Lung (tissue), 12 donors: ENCODE results near the gene CCR1. TPM values are rescaled to one million over a fixed set of nuclear protein-coding genes. Genes with fewer than 3 reads are reported as not detected.
A peak's percentile ranks its signal among the peaks of the same experiment; 100 is the strongest.

Source experiments
- ATAC-seq: fragments of 200-7000 bp; cut with Tn5 transposase; one replicate; pipeline ENCODE4 v1.9.1; 2020; ENCODE audit warnings: moderate number of reproducible peaks; ENCODE audit not compliant: insufficient read depth, low FRiP score
- DNase-seq, 3 donors: peaks; one replicate each; pipeline ENCODE4 v3.0.0-alpha.2; 2013 to 2017
- H3K27ac ChIP-seq, 2 donors: one replicate each; pipeline ENCODE4 v1.5.1; 2013; ENCODE audit warnings: mild to moderate bottlenecking in 2 of 2, moderate library complexity in 2 of 2, control low read depth in 1 of 2, inconsistent platforms in 1 of 2, low read depth in 1 of 2, low read length in 1 of 2
- H3K27me3 ChIP-seq, 3 donors: one replicate each; pipeline ENCODE4 v1.5.1; 2013; ENCODE audit warnings: low read length in 2 of 3; ENCODE audit not compliant: control insufficient read depth in 3 of 3, insufficient read depth in 3 of 3
- H3K36me3 ChIP-seq, 4 donors: one replicate each; pipeline ENCODE4 v1.5.1; 2013; ENCODE audit warnings: low read length in 4 of 4, mild to moderate bottlenecking in 1 of 4, moderate library complexity in 1 of 4; ENCODE audit not compliant: control insufficient read depth in 4 of 4, insufficient read depth in 4 of 4
- H3K4me1 ChIP-seq, 5 donors: one replicate each; pipeline ENCODE4 v1.5.1; 2013; ENCODE audit warnings: low read length in 5 of 5, mild to moderate bottlenecking in 2 of 5, moderate library complexity in 1 of 5; ENCODE audit not compliant: control insufficient read depth in 5 of 5, insufficient read depth in 5 of 5
- H3K4me3 ChIP-seq: one replicate; pipeline ENCODE4 v1.5.1; 2013; ENCODE audit warnings: mild to moderate bottlenecking, control low read depth, moderate library complexity
- H3K9ac ChIP-seq, 2 donors: one replicate each; pipeline ENCODE4 v1.5.1; 2013; ENCODE audit warnings: low read length in 2 of 2, control low read depth in 1 of 2; ENCODE audit not compliant: insufficient read depth in 1 of 2
- H3K9me3 ChIP-seq, 4 donors: one replicate each; pipeline ENCODE4 v1.5.1; 2013; ENCODE audit warnings: low read length in 3 of 4, mild to moderate bottlenecking in 1 of 4, moderate library complexity in 1 of 4; ENCODE audit not compliant: control insufficient read depth in 4 of 4, insufficient read depth in 3 of 4
- WGBS, 2 donors: extraction: QIAGEN DNeasy Blood & Tissue Kit; methylation state at CpG; one replicate each; pipeline ENCODE4 v1.1.7; 2013; 5-methylcytosine and 5-hydroxymethylcytosine counted together
- polyA plus RNA-seq, 2 donors: library from polyadenylated mRNA; stranded (reverse); fragments of 200-250 nt; gene quantifications; one replicate each; pipeline ENCODE4 v1.2.1, GENCODE V29; 2013
- total RNA-seq, 2 donors: library from RNA; depleted of rRNA in 1 of 2; stranded (reverse); fragments of >200 nt in 1 of 2; gene quantifications; one replicate each; pipeline ENCODE4 v1.2.1, GENCODE V29; 2014 to 2021
- TF ChIP-seq, protein P1 (sequence below): IDR thresholded peaks from 2 replicates; pipeline ENCODE4 v1.5.1; 2012; ENCODE audit warnings: mild to moderate bottlenecking; ENCODE audit errors: control extremely low read depth, extremely low read depth
- donor health status: control.
- donor health status: control.
- donor health status: Bipolar disorder and iron deficiency.
- donor health status: healthy.
- donor health status: DM: yes; HTN: yes; CAD: no.

CCR1 gene
- total and polyA plus RNA-seq, 4 donors, result 9.7 to 95.2 (median 25.3) TPM

DNA sequence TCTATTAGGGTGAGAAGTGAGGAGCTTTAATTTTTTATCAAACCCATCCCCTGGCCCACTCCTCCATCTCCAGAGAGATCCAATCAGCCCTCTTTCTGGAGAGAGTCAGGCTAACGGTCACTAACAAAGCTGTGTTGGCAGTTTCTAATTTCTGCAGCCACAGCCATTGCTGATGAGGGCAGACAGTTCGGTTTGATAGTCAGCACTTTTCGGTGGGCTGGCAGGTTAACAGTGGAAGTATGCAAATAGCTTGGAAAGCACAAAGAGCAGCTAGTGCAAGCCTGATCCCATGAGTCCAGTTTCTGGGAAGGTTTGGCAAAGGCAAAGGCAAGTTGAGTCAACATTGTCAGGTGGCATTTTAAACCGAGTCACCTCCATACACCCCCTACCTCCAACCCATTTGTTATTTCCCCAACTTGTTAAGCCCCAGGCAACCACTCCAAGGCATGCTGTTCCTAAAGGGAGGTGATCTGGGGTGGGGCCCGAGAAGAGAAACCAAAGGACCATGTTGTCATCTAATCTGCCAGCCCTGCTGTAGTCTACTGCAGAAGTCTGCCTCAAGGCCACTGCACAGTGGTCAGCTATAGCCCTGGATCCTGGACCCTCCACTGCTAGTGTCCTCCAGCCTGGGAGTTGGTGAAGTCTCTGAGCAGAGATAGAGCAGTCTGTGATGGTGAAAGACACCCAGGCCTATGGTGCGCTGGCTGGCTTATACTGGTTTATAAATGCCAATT, 1.7 kb downstream of the CCR1 start:
- Histone ChIP-seq H3K9me3 (no peaks in the 10 kb centered on the region), H3K4me1 (peaks cover 0 to 23% (median 4%) of the 10 kb centered on the region in 5 donors), H3K9ac (no peak overlapping the region), H3K4me3 (no peak overlapping the region), H3K27ac (peak overlapping the region in 1 of 2 donors; percentile 67), H3K27me3 (no peaks in the 10 kb centered on the region), H3K36me3 (peaks cover 0 to 10% (median 0%) of the 10 kb centered on the region in 4 donors)
- peak in 1 of 3 donors; percentile 39 for DNase-seq
- 75 to 82% methylated on average over 6 of the region's 6 CpGs for WGBS, 2 donors
- TF ChIP-seq, protein P1, sequence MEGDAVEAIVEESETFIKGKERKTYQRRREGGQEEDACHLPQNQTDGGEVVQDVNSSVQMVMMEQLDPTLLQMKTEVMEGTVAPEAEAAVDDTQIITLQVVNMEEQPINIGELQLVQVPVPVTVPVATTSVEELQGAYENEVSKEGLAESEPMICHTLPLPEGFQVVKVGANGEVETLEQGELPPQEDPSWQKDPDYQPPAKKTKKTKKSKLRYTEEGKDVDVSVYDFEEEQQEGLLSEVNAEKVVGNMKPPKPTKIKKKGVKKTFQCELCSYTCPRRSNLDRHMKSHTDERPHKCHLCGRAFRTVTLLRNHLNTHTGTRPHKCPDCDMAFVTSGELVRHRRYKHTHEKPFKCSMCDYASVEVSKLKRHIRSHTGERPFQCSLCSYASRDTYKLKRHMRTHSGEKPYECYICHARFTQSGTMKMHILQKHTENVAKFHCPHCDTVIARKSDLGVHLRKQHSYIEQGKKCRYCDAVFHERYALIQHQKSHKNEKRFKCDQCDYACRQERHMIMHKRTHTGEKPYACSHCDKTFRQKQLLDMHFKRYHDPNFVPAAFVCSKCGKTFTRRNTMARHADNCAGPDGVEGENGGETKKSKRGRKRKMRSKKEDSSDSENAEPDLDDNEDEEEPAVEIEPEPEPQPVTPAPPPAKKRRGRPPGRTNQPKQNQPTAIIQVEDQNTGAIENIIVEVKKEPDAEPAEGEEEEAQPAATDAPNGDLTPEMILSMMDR, result no peak
- ATAC-seq, result no peak

DNA sequence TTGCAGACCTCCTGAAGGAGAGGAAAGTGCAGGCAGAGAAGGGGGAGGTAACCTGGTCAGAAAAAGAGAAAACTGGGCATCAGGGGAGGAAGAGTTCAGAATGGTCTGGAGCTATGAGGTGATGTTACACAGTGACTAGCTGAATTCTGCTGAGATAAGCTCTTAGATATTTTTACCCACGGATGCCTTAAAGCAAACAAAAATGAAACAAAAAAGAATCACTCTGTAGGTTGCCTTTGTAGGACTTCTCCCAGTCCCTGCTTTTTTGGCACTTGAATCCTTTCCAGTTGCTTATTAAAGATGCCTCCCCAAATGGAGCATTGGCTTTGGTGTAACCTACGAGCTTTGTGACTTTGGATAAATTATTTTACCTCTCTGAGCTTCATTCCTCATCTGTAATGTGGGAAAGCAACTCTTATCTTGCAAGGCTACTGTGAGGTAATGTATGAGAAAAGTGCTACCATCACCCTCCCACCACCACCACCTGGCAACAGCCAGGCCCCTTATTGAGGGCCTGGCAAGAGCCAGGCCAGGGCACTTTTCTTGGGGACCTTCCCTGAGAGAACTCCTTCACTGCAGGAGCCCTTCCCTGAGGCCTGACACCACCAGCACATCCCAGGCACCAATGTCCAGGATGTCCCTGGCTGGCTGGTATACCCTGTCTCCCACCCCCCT, 2.7 kb downstream of the CCR1 start:
- H3K36me3 ChIP-seq, result peaks cover 0 to 10% (median 0%) of the 10 kb centered on the region in 4 donors
- H3K9me3 ChIP-seq, result no peaks in the 10 kb centered on the region

DNA sequence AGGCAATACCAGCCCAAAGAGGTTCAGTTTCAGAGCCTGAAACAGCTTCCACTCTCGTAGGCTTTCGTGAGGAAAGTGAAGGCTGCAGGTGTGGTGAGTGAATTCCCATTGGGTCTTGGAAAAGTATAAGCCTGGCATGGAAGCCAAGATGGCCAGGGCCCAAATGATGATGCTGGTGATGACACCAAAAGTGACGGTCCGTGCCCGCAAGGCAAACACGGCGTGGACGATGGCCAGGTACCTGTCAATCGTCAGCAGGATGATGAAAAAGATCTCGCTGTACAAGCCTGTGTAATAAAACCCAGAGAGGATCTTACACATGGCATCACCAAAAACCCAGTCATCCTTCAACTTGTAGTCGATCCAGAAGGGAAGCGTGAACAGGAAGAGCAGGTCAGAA, 4.4 kb downstream of the CCR1 start:
- H3K27ac ChIP-seq, result no peak overlapping the region

More for the DNA sequence above, 2.7 kb downstream of the CCR1 start:
- Histone ChIP-seq H3K9ac (no peak overlapping the region), H3K4me1 (peaks cover 0 to 23% (median 4%) of the 10 kb centered on the region in 5 donors), H3K27me3 (no peaks in the 10 kb centered on the region), H3K4me3 (no peak overlapping the region), H3K27ac (no peak overlapping the region)
- TF ChIP-seq, protein P1, result no peak
- WGBS, 2 donors, result 60 to 84% methylated on average over 2 of the region's 2 CpGs
- no peak for ATAC-seq
- no peak for DNase-seq

More for the DNA sequence above, 4.4 kb downstream of the CCR1 start:
- Histone ChIP-seq H3K36me3 (peaks cover 0 to 10% (median 0%) of the 10 kb centered on the region in 4 donors), H3K9ac (no peak overlapping the region), H3K4me3 (no peak overlapping the region), H3K4me1 (peaks cover 0 to 23% (median 4%) of the 10 kb centered on the region in 5 donors), H3K9me3 (no peaks in the 10 kb centered on the region), H3K27me3 (no peaks in the 10 kb centered on the region)
- DNase-seq (no peak), ATAC-seq (no peak)
- TF ChIP-seq, protein P1, result no peak
- 95% methylated on average over 12 of the region's 12 CpGs for WGBS, 2 donors
